K562 (cell line): ENCODE data around the gene AFF1.

ENCODE experiments used
- BMI1 ChIP-seq: fragments of 150-350 bp; IDR thresholded peaks from 2 replicates; pipeline ENCODE4 v1.6.1; 2014; ENCODE audit warnings: low read length
- ELF1 ChIP-seq: fragments of 200-800 bp; sonication (Bioruptor generic); IDR thresholded peaks from 2 replicates; pipeline ENCODE4 v1.6.1; 2016; ENCODE audit warnings: missing genetic modification characterization, missing compliant biosample characterization
- EZH2 ChIP-seq: IDR thresholded peaks from 2 replicates; pipeline ENCODE4 v1.6.1; 2012; ENCODE audit warnings: low read depth, mild to moderate bottlenecking, inconsistent platforms, low read length, borderline replicate concordance
- ZNF174 ChIP-seq: fragments of 250-450 bp; sonication (Bioruptor Pico); IDR thresholded peaks from 2 replicates; pipeline ENCODE4 v1.4.0; 2020; ENCODE audit warnings: mild to moderate bottlenecking
- ZNF253 ChIP-seq: fragments of 250-450 bp; sonication (Bioruptor Pico); conservative IDR thresholded peaks from 2 replicates; pipeline ENCODE4 v1.6.1; 2021; ENCODE audit warnings: mild to moderate bottlenecking

- TF ChIP-seq EZH2 (no peak), ZNF174 (CRISPR knock-in tag) (no peak), BMI1 (no peak), ZNF253 (CRISPR knock-in tag) (no peak), ELF1 (no peak)
These were observed 85.1 kb downstream of the AFF1 start for GRCh38 chr4:87019898-87020297.
